GM23338 (cell line): ENCODE results near the gene WBP2. TPM values are rescaled to one million over a fixed set of nuclear protein-coding genes. Genes with fewer than 3 reads are reported as not detected.
A peak's percentile ranks its signal among the peaks of the same experiment; 100 is the strongest.

ENCODE experiments used
- ATAC-seq: fragments of 200-7000 bp; cut with Tn5 transposase; 3 replicates; pipeline ENCODE4 v1.9.1; 2020
- DNase-seq: peaks from one replicate; pipeline ENCODE4 v3.0.0-alpha.2; 2015; ENCODE audit warnings: low spot score
- H2AFZ ChIP-seq: fragments of 200-600 bp; sonication (generic); 2 replicates; pipeline ENCODE4 v1.8.0; 2016; ENCODE audit warnings: antibody characterized with exemption, mild to moderate bottlenecking, moderate library complexity
- H3F3A ChIP-seq: fragments of 200-600 bp; sonication (generic); replicated peaks from 2 replicates; pipeline ENCODE4 v1.8.0; 2017; ENCODE audit warnings: antibody characterized with exemption, mixed run types, low read depth
- H3K27ac ChIP-seq: fragments of 200-600 bp; sonication (generic); 2 replicates; pipeline ENCODE4 v1.6.1; 2016; ENCODE audit warnings: low read depth
- H3K27me3 ChIP-seq: fragments of 200-600 bp; sonication (generic); 2 replicates; pipeline ENCODE4 v1.8.0; 2016; ENCODE audit warnings: mild to moderate bottlenecking, mixed run types, moderate library complexity; ENCODE audit not compliant: insufficient read depth
- H3K36me3 ChIP-seq: fragments of 200-600 bp; sonication (generic); 2 replicates; pipeline ENCODE4 v1.8.0; 2016; ENCODE audit warnings: mild to moderate bottlenecking; ENCODE audit not compliant: insufficient read depth
- H3K4me1 ChIP-seq: fragments of 200-600 bp; sonication (generic); 2 replicates; pipeline ENCODE4 v1.8.0; 2016; ENCODE audit warnings: mild to moderate bottlenecking, moderate library complexity; ENCODE audit not compliant: insufficient read depth
- H3K4me2 ChIP-seq: fragments of 200-600 bp; sonication (generic); 2 replicates; pipeline ENCODE4 v1.7.1; 2017; ENCODE audit warnings: mixed run types
- H3K4me3 ChIP-seq: fragments of 200-600 bp; sonication (generic); 2 replicates; pipeline ENCODE4 v1.6.1; 2016; ENCODE audit warnings: mixed run types
- H3K79me2 ChIP-seq: fragments of 200-600 bp; sonication (generic); replicated peaks from 2 replicates; pipeline ENCODE4 v1.8.0; 2017; ENCODE audit warnings: mild to moderate bottlenecking; ENCODE audit not compliant: insufficient read depth
- H3K9me2 ChIP-seq: fragments of 200-600 bp; sonication (generic); 2 replicates; pipeline ENCODE4 v1.8.0; 2017; ENCODE audit not compliant: insufficient read depth
- H4K20me1 ChIP-seq: fragments of 200-600 bp; sonication (generic); replicated peaks from 2 replicates; pipeline ENCODE4 v1.8.0; 2017; ENCODE audit warnings: mild to moderate bottlenecking; ENCODE audit not compliant: insufficient read depth
- H3K27ac Mint-ChIP-seq: 2 replicates; pipeline ENCODE4 v1.8.0; 2020; ENCODE audit warnings: inconsistent platforms, mild to moderate bottlenecking, moderate library complexity, mixed read lengths
- H3K27me3 Mint-ChIP-seq: 3 replicates; pipeline ENCODE4 v1.8.0; 2022; ENCODE audit warnings: low read depth, mild to moderate bottlenecking, moderate library complexity, mixed read lengths, inconsistent platforms; ENCODE audit not compliant: insufficient read depth, poor library complexity
- H3K36me3 Mint-ChIP-seq: 3 replicates; pipeline ENCODE4 v1.8.0; 2021; ENCODE audit warnings: low read depth, mild to moderate bottlenecking, inconsistent platforms, moderate library complexity, mixed read lengths
- H3K4me1 Mint-ChIP-seq: 3 replicates; pipeline ENCODE4 v1.8.0; 2020; ENCODE audit warnings: mild to moderate bottlenecking, inconsistent platforms, mixed read lengths
- H3K4me3 Mint-ChIP-seq: 3 replicates; pipeline ENCODE4 v1.8.0; 2021; ENCODE audit warnings: moderate library complexity, mild to moderate bottlenecking, inconsistent platforms, mixed read lengths
- H3K9me3 Mint-ChIP-seq: 3 replicates; pipeline ENCODE4 v1.8.0; 2020; ENCODE audit warnings: moderate library complexity, mild to moderate bottlenecking, inconsistent platforms, mixed read lengths
- CREB1 ChIP-seq: fragments of 250-450 bp; sonication (Bioruptor Pico); IDR thresholded peaks from 2 replicates; pipeline ENCODE4 v1.5.0; 2020; ENCODE audit warnings: low read depth, mild to moderate bottlenecking, moderate library complexity
- EZH2 ChIP-seq: fragments of 200-600 bp; sonication (generic); IDR thresholded peaks from one replicate; pipeline ENCODE4 v1.8.0; 2017; ENCODE audit warnings: antibody characterized with exemption, mild to moderate bottlenecking, low read depth; ENCODE audit not compliant: unreplicated experiment
- EZH2phosphoT487 ChIP-seq: fragments of 200-600 bp; sonication (generic); IDR thresholded peaks from one replicate; pipeline ENCODE4 v1.8.1; 2018; ENCODE audit warnings: antibody characterized with exemption; ENCODE audit not compliant: unreplicated experiment
- NANOG ChIP-seq: IDR thresholded peaks from 2 replicates; pipeline ENCODE4 v1.6.1; 2016; ENCODE audit warnings: antibody characterized with exemption, borderline replicate concordance
- ZNF331 ChIP-seq: fragments of 250-450 bp; sonication (Bioruptor Pico); IDR thresholded peaks from 2 replicates; pipeline ENCODE4 v1.5.0; 2020; ENCODE audit warnings: low read depth, mild to moderate bottlenecking, moderate library complexity
- ZNF462 ChIP-seq: fragments of 250-450 bp; sonication (Bioruptor Pico); IDR thresholded peaks from 2 replicates; pipeline ENCODE4 v1.5.0; 2020; ENCODE audit warnings: mild to moderate bottlenecking, moderate library complexity
- polyA plus RNA-seq: library from polyadenylated mRNA; unstranded; fragments of >200 nt; fragmentation: Nextera tagmentation; extraction: Ambion mirVana; gene quantifications from 2 replicates; pipeline ENCODE4 v1.2.1, GENCODE V29; 2016
- total RNA-seq: library from RNA; depleted of rRNA; stranded (reverse); fragments of >200 nt; shearing (Covaris generic); gene quantifications from 2 replicates; pipeline ENCODE4 v1.2.3, GENCODE V29; 2014
- TF ChIP-seq, protein P1 (sequence below), 2 experiments: fragments of 200-600 bp in 1 of 2; sonication (generic) in 1 of 2; conservative IDR thresholded peaks; 2 replicates each; pipeline versions ENCODE4 v1.5.1 to v1.6.1; 2016 to 2017; ENCODE audit warnings: antibody characterized with exemption in 2 of 2, low read depth in 2 of 2, mild to moderate bottlenecking in 2 of 2, moderate library complexity in 1 of 2
- TF ChIP-seq, protein P2 (sequence below): IDR thresholded peaks from 2 replicates; pipeline ENCODE4 v1.6.1; 2016; ENCODE audit warnings: antibody characterized with exemption

The WBP2 gene
- total and polyA plus RNA-seq, 2 experiments from 2014 or later = 36.2 to 63.5 TPM

DNA sequence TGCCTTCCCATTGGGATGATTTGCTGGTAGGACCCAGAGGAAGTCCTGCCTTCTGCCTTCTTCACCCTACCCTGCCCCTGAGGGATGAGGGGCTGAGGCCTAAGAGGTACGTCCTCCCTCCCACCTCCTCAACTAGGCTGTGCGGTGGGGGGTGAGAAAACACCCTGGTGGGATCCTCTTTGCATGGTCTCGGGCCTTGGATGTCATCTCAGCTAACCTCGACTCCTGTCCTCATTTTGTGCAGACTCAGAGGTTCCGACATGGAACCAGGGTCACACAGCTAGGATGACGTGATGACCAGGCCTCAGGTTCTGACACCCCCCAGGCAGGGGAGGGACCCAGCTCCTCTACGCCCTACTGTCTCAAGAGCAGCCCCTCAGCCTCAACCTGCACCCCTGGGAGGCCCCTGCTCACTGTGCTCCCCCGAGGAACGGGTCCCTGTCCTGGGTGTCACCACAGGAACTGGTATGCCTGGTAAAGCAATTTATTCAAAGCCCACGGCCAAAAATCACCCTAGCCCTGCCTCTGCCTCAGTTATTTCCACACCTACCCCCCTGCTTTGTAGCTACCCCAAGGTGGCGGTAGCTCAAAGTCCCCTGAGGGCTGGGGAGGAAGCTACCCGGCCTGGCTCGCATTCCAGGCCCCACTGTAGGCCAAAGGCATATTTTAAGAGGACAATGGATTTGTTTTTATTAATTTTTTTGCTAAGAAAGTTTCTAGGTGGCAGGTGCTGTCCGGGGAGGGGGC, 28.4 kb downstream of the WBP2 start:
- H3K4me3 Mint-ChIP-seq = no peak overlapping the region; the same call in 2 of the 3 replicates
- Histone ChIP-seq H4K20me1 (no peaks in the 10 kb centered on the region), H3K4me1 (peaks cover 28% of the 10 kb centered on the region), H3K9me2 (no peaks in the 10 kb centered on the region), H3K27me3 (no peaks in the 10 kb centered on the region), H3K27ac (peak overlapping the region; percentile 85), H3K36me3 (no peaks in the 10 kb centered on the region; the same call in 1 of the 2 replicates), H3F3A (peaks cover 25% of the 10 kb centered on the region), H3K4me2 (peak overlapping the region; percentile 75), H3K4me3 (peak overlapping the region; percentile 52; the same call in 1 of the 2 replicates), H2AFZ (no peak overlapping the region), H3K79me2 (no peaks in the 10 kb centered on the region)
- H3K9me3 Mint-ChIP-seq = no peaks in the 10 kb centered on the region
- peaks cover 12% of the 10 kb centered on the region for H3K36me3 Mint-ChIP-seq
- TF ChIP-seq CREB1 (CRISPR knock-in tag) = no peak
- TF ChIP-seq, protein P1, sequence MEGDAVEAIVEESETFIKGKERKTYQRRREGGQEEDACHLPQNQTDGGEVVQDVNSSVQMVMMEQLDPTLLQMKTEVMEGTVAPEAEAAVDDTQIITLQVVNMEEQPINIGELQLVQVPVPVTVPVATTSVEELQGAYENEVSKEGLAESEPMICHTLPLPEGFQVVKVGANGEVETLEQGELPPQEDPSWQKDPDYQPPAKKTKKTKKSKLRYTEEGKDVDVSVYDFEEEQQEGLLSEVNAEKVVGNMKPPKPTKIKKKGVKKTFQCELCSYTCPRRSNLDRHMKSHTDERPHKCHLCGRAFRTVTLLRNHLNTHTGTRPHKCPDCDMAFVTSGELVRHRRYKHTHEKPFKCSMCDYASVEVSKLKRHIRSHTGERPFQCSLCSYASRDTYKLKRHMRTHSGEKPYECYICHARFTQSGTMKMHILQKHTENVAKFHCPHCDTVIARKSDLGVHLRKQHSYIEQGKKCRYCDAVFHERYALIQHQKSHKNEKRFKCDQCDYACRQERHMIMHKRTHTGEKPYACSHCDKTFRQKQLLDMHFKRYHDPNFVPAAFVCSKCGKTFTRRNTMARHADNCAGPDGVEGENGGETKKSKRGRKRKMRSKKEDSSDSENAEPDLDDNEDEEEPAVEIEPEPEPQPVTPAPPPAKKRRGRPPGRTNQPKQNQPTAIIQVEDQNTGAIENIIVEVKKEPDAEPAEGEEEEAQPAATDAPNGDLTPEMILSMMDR (conservative IDR thresholded peaks at IDR 0.05; ENCODE audit: low read depth in 2 of 2) = peak in 1 of 2 experiments; percentile 37; a peak in 2 of 4 replicates
- peaks cover 25% of the 10 kb centered on the region for H3K4me1 Mint-ChIP-seq
- H3K27ac Mint-ChIP-seq = peak overlapping the region; percentile 82; the same call in 1 of the 2 replicates
- DNase-seq = no peak
- ATAC-seq = no peak
- peaks cover 6% of the 10 kb centered on the region for H3K27me3 Mint-ChIP-seq

- Histone ChIP-seq H3K36me3 (no peaks in the 10 kb centered on the region; the same call in 1 of the 2 replicates), H3K4me2 (no peak overlapping the region), H4K20me1 (no peaks in the 10 kb centered on the region), H3K27ac (peak overlapping the region; percentile 55; the same call in 1 of the 2 replicates), H3K79me2 (no peaks in the 10 kb centered on the region), H3K9me2 (no peaks in the 10 kb centered on the region), H3K4me1 (peaks cover 21% of the 10 kb centered on the region), H3K27me3 (no peaks in the 10 kb centered on the region), H3F3A (peaks cover 26% of the 10 kb centered on the region), H3K4me3 (no peak overlapping the region), H2AFZ (no peak overlapping the region)
- Mint-ChIP-seq H3K36me3 (peaks cover 20% of the 10 kb centered on the region), H3K4me1 (peaks cover 21% of the 10 kb centered on the region), H3K4me3 (no peak overlapping the region), H3K27me3 (peaks cover 6% of the 10 kb centered on the region), H3K27ac (no peak overlapping the region), H3K9me3 (no peaks in the 10 kb centered on the region)
- no peak for DNase-seq
- ATAC-seq = no peak
- TF ChIP-seq, protein P2, sequence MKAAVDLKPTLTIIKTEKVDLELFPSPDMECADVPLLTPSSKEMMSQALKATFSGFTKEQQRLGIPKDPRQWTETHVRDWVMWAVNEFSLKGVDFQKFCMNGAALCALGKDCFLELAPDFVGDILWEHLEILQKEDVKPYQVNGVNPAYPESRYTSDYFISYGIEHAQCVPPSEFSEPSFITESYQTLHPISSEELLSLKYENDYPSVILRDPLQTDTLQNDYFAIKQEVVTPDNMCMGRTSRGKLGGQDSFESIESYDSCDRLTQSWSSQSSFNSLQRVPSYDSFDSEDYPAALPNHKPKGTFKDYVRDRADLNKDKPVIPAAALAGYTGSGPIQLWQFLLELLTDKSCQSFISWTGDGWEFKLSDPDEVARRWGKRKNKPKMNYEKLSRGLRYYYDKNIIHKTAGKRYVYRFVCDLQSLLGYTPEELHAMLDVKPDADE = no peak
- TF ChIP-seq ZNF331 (no peak), NANOG (no peak), EZH2phosphoT487 (no peak), EZH2 (no peak), ZNF462 (CRISPR knock-in tag) (no peak), CREB1 (CRISPR knock-in tag) (no peak)
Observed at GRCh38 chr17:75825748-75826370, 29.3 kb downstream of the WBP2 start.
